NOMO-1 treated with dmso at 0.1 percent for 144 hours (cell line): Measurements from ENCODE around the gene ASH1L.
A peak's percentile ranks its signal among the peaks of the same experiment; 100 is the strongest.
"Not testable (repeated sequence)": the region's sequence is repeated elsewhere in the genome, so short reads cannot be mapped to it uniquely, and the experiment has no call there.

ENCODE experiments used
- DNase-seq: peaks from one replicate; lab custom pipeline; 2025; ENCODE audit not compliant: unreplicated experiment; lab: John Stamatoyannopoulos, UW

The ASH1L gene, protein sequence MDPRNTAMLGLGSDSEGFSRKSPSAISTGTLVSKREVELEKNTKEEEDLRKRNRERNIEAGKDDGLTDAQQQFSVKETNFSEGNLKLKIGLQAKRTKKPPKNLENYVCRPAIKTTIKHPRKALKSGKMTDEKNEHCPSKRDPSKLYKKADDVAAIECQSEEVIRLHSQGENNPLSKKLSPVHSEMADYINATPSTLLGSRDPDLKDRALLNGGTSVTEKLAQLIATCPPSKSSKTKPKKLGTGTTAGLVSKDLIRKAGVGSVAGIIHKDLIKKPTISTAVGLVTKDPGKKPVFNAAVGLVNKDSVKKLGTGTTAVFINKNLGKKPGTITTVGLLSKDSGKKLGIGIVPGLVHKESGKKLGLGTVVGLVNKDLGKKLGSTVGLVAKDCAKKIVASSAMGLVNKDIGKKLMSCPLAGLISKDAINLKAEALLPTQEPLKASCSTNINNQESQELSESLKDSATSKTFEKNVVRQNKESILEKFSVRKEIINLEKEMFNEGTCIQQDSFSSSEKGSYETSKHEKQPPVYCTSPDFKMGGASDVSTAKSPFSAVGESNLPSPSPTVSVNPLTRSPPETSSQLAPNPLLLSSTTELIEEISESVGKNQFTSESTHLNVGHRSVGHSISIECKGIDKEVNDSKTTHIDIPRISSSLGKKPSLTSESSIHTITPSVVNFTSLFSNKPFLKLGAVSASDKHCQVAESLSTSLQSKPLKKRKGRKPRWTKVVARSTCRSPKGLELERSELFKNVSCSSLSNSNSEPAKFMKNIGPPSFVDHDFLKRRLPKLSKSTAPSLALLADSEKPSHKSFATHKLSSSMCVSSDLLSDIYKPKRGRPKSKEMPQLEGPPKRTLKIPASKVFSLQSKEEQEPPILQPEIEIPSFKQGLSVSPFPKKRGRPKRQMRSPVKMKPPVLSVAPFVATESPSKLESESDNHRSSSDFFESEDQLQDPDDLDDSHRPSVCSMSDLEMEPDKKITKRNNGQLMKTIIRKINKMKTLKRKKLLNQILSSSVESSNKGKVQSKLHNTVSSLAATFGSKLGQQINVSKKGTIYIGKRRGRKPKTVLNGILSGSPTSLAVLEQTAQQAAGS (N-terminal part only)

DNA sequence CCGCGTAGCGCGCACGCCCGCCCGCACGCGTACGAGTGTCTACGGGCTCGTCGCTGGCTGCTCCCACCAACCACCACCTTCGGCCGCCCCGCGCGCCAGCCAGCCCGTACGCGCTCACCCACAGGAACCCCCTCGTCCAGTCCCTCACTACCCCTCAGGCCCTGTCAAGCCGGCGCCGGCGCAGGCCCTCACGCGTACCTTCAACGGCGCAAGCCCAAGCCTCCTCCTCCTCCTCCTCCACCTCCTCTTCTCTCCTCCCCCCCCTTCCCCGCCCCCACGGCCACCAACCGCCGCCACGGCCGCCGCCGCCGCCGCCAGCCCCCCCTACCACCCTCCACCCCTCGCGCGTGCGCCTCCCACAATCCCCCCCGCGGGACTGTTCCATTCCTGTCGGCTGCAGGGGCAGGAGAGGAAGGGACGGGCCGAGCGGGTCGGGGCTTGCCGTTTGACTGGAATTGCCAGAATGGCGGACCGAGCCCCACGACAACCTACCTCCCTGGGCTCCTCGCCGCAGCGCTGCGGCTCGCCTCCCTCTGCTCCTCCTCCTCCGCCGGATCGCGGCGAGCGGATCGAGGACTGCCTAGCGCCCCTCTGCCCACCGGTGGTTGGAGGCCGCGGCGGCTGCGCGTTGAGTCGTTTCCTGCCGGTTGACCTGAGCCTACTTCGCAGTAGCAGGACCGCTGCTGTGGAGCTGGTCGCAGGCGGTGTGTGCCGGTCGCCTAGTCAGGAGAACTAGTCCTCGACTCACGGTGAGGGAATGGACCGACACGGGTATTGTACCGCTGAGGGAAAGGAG is at the start of gene ASH1L:
TSS of gene ASH1L (minus strand) at position 223 of the 796 bp plus-strand sequence. CDS start 41,284 bp downstream, outside the sequence.
- DNase-seq: peak; percentile 87

DNA sequence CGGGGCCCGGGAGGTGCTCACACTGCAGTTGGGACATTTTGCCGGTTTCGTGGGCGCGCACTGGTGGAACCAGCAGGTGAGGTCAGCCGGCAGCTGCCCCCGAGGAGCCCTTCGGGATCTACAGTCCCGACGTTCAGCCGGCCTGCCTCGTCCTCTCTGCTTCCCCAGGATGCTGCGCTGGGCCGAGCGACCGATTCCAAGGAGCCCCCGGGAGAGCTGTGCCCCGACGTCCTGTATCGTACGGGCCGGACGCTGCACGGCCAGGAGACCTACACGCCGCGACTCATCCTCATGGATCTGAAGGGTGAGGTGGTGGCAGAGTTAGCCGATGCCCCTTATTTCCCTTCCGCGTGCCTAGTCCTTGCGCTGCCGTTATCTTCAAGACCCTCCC is 47.6 kb upstream of the ASH1L start:
- DNase-seq: not testable (repeated sequence)

DNA sequence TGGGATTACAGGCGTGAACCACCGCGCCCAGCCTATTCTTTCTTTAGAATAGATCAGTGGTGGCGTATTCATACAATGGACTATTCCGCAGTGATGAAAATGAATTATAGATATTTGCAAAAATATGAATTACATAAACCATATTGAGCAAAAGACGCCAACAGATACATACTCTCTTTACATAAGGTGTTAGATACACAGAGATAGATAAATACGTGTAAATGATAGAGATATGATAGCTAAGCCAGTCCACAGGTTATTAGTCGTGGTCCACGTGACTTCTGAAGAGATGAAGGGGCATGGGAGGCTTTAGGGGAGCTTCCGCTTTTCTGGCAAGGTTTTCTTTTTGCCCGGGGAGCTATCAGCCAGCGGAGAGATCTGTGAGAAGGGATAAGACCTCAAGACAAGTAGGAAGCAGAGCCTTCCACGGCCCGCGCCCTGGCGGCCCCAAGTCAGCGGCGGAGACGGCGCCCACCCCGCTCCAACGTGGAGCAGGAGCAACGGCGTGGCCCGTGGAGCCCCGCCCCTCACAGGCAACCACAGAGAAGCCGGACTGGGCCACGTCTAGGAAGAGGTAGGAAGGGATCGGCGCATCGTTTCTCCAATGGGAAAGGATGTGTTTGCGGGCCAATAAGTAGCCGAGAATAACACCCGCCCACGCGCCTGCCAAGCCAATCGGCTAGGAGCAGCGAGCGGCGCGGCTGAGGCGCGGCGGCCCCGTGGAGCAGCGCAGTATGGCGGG is 47.1 kb upstream of the ASH1L start, which contains the start of gene MSTO1:
TSS of gene MSTO1 (plus strand) at position 704 of the 742 bp plus-strand sequence. CDS start at position 735, 31 bp downstream.
- DNase-seq: peak; percentile 93

DNA sequence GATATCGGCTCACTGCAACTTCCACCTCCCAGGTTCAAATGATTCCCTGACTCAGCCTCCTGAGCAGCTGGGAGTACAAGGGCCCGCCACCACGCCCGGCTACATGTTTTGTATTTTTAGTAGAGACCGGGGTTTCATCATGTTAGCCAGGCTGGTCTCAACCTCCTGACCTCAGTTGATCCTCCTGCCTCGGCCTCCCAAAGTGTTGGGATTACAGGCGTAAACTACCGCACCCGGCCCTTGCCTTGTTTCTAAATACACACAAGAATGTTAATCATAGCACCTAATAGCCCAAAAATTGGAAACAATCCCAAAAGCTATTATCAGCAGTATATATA is 46.3 kb upstream of the ASH1L start:
- DNase-seq: no peak

DNA sequence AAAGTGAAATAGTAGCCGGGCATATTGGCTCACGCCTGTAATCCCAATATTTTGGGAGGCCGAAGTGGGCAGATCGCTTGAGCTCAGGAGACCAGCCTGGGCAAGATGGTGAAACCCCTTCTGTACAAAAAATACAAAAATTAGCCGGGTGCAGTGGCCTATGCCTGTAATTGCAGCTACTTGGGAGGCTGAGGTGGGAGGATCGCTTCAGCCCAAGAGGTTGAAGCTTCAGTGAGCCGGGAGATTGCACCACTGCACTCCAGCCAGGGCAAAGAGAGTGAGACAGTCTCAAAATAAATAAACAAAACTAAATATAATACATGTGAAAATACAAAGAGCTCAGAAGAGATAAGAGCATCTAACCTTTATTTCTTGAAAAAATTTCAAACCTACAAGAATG is 45.1 kb upstream of the ASH1L start:
- DNase-seq: no peak

DNA sequence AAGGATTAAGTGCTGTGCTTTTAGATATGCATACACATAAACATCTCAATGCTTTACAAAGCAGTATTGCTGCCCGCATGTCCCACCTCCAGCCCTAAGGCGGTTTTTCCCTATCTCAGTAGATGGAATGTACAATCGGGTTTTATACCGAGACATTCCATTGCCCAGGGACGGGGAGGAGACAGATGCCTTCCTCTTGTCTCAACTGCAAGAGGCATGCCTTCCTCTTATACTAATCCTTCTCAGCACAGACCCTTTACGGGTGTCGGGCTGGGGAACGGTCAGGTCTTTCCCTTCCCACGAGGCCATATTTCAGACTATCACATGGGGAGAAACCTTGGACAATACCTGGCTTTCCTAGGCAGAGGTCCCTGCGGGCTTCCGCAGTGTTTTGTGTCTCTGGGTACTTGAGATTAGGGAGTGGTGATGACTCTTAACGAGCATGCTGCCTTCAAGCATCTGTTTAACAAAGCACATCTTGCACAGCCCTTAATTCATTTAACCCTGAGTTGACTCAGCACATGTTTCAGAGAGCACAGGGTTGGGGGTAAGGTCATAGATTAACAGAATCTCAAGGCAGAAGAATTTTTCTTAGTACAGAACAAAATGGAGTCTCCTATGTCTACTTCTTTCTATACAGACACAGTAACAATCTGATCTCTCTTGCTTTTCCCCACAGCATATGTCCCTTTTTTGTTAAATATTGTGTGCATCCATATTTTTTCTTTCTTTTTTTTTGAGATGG is 37.4 kb upstream of the ASH1L start:
- DNase-seq: not testable (repeated sequence)

DNA sequence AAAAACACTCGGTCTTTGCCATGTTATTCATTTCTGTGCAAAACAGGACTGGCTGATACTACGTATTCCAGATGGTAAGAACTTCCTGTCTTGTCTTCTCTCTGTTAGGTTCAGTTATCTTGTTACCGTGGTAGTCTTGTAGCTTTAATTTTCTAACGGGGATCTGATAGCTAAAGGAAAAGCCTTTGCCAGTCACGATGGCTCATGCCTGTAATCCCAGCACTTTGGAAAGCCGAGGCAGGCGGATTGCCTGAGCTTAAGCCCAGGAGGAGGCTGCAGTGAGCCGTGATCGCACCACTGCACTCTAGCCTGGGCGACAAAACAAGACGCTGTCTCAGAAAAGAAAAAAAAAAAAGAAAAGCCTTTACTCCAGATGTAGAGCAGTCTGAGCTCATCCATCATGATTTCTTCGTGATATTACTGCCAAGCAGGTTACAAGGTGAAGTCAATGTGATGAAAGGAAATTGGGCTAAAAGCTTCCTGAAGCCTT is 36.3 kb upstream of the ASH1L start:
- DNase-seq: no peak

DNA sequence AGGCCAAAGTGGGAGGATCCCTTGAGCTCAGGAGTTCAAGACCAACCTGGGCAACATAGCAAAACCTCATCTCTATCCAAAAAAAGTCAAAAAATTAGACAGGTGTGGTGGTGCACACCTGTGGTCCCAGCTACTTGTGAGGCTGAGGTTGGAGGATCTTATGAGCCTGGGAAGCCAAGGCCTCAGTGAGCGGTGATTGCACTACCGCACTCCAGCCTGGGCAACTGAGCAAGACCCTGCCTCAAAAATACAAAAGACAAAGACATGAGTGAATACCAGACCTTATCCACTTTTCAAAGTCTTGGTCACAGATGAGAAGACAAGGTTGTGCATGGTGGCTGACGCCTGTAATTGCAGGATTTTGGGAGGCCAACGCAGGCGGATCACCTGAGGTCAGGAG is 34.3 kb upstream of the ASH1L start:
- no peak for DNase-seq

DNA sequence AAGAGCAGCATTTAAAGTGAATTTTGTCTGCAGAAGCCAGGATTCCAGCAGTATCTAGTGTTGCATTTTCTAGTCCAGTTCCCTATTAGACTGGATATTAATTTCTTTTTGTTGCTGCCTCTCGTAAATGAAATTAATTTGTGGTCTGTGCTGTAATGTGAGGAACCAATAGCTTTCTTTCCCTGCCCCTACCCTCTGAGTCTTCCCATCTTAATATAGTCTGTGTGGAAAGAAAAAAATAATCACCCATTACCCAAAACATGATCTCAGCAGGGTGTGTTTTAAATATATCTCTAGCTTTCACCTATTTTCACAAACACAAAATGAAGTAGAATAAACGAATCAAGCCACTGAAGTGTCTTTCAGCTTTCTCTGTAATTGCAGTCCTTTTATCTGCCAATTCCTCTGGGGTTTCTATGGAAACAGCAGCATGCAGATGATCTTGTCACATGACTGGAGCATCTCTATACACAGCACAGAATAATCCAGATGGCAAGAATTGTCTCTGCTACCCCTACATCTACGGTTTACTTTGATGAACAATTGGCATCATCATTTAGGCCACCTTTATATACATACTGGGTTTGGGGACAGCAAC is 33.4 kb upstream of the ASH1L start:
- DNase-seq: not testable (repeated sequence)

DNA sequence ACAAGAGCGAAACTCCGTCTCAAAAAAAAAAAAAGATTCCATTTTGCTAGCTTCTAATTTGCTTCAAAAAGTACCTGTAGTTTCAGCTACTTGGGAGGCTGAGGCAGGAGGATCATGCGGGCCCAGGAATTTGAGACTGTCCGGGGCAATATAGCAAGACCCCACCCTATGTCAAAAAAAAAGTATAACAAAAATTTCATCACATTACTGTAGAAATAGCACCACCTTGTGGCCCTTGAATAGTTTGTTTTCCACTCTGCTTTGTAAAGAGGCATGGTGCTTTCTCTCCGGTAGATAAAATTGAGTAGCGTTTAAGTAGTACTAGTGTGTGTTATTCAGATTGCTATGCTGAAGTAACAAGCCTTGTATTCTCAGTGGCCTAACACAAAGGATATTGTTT is 29.2 kb upstream of the ASH1L start:
- DNase-seq: peak; percentile 39

DNA sequence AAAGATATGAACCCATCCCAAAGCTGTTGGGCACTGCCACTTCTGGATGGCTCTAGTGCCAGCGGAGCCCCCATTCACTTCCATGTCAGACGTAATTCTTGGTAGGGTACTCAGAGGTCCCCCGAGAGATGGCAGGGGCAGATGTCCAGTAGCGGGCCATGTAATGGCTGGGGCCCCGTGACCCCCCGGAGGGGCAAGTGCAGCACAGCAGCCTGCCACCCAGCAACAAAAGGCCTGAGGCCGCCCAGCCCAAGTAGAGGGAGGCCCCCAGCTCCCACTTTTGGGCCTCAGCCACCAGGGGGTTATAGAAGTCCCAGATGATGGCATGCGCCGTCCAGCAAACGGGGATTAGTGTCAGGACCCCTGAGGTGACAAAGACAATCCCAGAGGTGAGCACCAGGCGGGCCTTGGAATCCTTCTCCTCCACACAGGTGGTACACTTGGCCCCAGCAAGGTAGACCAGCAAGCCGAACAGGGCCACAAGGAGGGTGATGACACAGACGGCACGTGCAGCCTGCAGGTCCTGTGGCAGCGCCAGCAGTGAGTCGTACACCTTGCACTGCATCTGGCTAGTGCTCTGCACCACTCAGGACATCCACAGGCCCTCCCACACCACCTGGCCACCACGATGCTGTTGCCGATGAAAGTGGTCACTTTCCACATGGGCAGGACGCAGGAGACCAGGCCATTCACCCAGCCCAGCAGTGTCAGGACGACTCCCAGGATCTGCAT is 28.1 kb upstream of the ASH1L start:
- DNase-seq: not testable (repeated sequence)

DNA sequence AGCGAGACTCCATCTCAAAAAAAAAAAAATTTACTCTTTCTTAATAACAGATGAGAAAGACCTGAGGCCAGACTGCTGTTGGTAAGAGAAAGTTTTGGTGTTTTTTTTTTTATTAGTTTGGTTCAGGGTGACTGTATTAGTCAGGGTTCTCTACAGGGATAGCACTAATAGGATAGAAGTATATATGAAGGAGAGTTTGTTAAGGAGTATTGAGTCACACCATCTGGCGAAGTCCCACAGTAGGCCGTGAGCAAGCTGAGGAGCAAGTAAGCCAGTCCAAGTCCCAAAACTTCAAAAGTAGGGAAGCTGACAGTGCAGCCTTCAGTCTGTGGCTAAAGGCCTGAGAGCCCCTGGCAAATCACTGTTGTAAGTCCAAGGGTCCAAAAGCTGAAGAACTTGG is 26.7 kb upstream of the ASH1L start:
- not testable (repeated sequence) for DNase-seq

DNA sequence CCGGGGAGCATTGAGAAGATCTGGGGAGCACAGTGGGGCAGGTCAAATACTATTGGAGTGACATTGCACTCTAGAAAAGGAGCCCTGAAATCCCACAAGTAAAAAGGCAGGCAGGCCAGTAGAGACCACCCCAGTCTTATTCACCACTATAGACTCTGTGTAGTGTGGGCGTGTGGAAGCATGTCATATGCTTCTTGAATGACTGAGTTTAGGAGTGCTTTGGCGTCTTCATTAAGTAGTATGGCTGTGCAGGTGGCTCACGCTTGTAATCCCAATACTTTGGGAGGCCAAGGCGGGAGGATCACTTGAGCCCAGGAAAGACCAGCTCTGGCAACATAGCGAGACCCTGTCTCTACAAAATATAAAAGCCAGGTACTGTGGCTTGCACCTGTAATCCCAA is 21.2 kb upstream of the ASH1L start:
- not testable (repeated sequence) for DNase-seq

DNA sequence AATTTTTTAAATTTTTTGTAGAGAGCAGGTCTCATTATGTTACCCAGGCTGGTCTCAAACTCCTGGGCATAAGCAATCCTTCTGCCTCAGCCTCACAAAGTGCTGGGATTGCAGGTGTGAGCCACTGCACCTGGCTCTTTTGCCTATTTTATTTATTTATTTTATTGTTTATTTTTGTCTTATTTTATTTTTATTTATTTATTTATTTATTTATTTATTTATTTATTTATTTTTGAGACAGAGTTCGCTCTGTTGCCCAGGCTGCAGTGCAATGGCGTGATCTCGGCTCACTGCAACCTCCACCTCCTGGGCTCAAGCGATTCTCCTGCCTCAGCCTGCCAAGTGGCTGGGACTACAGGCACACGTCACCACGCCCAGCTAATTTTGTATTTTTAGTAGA is 13.0 kb upstream of the ASH1L start:
- DNase-seq: not testable (repeated sequence)

DNA sequence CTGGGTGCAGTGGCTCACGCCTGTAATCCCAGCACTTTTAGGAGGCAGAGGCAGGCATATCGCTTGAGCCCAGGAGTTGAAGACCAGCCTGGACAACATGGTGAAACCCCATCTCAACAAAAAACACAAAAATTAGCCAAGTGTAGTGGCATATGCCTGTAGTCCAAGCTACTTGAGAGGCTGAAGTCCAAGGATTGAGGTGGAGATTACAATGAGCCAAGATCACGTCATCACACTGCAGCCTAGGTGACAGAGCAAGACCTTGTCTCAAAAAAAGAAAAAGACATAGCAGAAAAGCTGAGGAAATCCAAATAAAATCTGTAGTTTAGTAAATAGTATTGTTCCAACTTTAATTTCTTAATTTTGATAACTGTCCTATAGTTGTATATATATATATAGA is 11.5 kb upstream of the ASH1L start:
- DNase-seq: no peak

DNA sequence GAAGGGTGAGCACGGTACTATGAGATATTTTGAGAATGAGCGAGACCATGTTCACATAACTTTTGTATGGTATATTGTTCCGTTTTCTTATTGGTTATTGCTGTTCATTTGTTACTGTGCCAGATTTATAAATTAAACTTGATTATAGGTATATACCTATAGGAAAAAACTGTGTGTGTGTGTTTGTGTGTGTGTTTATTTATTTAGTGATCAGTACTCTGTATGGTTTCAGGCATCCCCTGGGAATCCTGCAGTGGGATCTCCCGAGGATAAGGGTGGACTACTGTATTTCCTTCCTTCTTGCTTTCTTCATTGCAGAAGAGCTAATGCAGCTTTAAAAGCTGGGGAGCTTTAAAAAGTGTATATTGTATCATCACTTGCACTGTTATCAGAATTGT is 8.0 kb upstream of the ASH1L start:
- no peak for DNase-seq

DNA sequence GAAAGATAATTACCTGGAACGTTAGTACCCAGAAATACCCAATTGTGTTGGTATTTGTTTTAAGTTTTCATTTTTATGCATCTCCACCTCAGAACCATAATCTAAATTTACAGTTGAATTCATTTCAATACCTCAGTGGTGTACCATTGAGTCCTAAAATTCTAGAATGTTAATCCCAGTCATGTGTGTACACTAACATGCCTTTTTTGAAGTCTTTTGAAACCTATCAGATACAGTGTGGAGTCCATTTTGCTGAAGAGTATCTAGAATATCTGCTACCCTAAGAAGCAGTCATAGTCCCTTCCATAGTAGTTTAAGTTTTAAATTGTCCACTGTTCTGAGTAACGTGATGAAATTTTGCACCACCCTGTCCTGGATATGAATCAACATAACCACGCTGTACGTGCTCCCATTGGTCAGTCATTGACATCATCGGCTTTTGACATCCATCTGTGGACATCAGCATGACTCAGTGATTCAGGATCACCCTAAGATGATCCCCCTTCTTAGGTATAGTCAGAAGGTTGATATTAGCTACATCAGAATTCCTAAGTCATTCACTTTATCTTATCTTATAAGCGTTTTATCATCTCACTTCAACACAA is 7.5 kb upstream of the ASH1L start:
- no peak for DNase-seq
